AG04450 (cell line): ENCODE data around the gene STX16. TPM values are rescaled to one million over a fixed set of nuclear protein-coding genes. Genes with fewer than 3 reads are reported as not detected.

ENCODE experiments used
- CTCF ChIA-PET: fragments of 300-600, 350-600 bp; formaldehyde crosslinking; extraction: SDS; loops from one replicate; lab custom pipeline; 2022; ENCODE audit warnings: antibody characterized with exemption, inconsistent platforms; lab: Charles Lee
- POLR2A ChIA-PET: fragments of 350-600 bp; formaldehyde crosslinking; extraction: SDS; loops from one replicate; lab custom pipeline; 2021; ENCODE audit warnings: antibody characterized with exemption, inconsistent platforms; lab: Yijun Ruan, JAX
- DNase-seq: peaks from one replicate; pipeline ENCODE4 v3.0.0-alpha.2; 2011; ENCODE audit warnings: low read depth, low spot score
- H3K27ac ChIP-seq: one replicate; pipeline ENCODE4 v1.5.1; 2012; ENCODE audit warnings: low read depth, low read length, control low read depth
- H3K27me3 ChIP-seq: one replicate; pipeline ENCODE4 v1.6.0; 2012; ENCODE audit warnings: low read length; ENCODE audit not compliant: control insufficient read depth, insufficient read depth
- H3K4me3 ChIP-seq: 2 replicates; pipeline ENCODE4 v1.5.1; 2011; ENCODE audit warnings: mild to moderate bottlenecking, low read depth, low read length, control low read depth
- H3K9me3 ChIP-seq: 2 replicates; pipeline ENCODE4 v1.5.1; 2012; ENCODE audit warnings: low read length; ENCODE audit not compliant: control insufficient read depth, insufficient read depth
- polyA plus RNA-seq: library from polyadenylated mRNA; depleted of rRNA; stranded (reverse); fragments of >200 nt; gene quantifications from 2 replicates; pipeline ENCODE4 v1.2.3, GENCODE V29; 2011
- TF ChIP-seq, protein P1 (sequence below): IDR thresholded peaks from 2 replicates; pipeline ENCODE4 v1.5.1; 2011; ENCODE audit warnings: low read depth, low read length, control low read depth, inconsistent platforms

Gene STX16
- polyA plus RNA-seq, 1 experiment = 51.9 TPM

DNA sequence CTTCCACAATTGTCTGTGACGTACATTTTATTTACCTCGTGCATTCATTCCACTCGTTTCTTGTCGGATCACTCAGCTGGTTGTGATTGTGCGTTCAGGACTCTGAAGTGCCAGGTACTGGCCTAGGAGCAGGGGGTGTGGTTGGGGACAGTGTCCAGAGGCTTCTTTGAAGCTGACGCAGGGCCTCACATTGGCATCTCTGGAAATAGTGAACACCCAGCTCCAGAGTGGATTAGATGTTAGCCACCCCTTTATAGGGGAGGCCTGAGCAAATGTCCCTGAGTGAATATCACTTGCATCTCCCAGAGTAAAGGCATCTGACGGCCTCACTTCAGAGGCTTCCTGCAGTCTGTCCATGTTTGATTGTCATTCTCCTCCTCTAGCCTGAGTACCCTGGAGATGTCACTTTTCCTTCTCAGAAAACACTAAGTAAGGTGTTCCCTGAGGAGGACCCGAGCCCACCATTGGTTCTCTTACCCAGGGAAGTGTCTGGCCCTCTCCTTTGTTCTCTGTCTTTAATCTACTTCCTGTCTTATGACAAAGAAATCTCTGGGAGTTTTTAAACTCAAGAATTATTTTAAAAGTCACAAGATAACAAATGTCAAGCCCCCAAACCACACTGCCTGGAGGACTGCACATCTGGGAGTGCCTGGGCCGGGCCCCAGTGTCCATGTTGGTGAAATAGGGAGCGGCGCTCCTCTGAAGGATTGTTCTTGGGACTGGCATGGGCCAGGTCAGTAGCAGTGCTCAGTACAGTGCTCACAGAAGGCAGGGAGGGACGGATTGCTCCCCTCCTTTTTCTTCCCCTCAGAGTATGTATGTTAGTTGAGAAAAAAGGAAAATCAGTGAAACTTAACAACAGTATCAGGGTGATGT, 10.8 kb downstream of the STX16 start:
- POLR2A ChIA-PET = no interaction called here

DNA sequence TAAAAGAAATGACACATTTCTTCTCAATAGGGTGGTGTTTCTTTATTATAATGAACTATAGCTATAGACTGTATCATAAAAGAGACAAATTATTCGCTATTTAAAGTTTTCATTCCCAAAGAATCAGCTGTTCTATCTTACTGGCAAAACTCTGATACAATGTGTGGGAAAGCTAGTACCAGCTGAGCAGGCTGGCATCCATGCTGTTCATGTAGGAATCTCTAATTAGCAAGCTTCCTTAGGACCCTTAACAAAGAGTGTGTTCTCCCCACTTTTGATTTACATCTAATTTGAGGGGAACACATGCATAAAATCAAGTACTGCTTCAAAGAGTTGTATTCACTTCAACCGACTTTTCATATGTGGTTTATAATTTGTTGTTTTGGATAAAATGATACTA, 13.2 kb downstream of the STX16 start:
- H3K9me3 ChIP-seq = no peaks in the 10 kb centered on the region
- no peak overlapping the region for H3K4me3 ChIP-seq
- no peaks in the 10 kb centered on the region for H3K27me3 ChIP-seq
- no peak overlapping the region for H3K27ac ChIP-seq
- no peak for DNase-seq
- ChIA-PET CTCF (interaction anchor here (0.7 to 1.2 kb wide), 2 partner anchors 13 to 427 kb away, joined by 3 to 5 read pairs; partner anchors contain the start of gene STX16), POLR2A (no interaction called here)
- TF ChIP-seq, protein P1, sequence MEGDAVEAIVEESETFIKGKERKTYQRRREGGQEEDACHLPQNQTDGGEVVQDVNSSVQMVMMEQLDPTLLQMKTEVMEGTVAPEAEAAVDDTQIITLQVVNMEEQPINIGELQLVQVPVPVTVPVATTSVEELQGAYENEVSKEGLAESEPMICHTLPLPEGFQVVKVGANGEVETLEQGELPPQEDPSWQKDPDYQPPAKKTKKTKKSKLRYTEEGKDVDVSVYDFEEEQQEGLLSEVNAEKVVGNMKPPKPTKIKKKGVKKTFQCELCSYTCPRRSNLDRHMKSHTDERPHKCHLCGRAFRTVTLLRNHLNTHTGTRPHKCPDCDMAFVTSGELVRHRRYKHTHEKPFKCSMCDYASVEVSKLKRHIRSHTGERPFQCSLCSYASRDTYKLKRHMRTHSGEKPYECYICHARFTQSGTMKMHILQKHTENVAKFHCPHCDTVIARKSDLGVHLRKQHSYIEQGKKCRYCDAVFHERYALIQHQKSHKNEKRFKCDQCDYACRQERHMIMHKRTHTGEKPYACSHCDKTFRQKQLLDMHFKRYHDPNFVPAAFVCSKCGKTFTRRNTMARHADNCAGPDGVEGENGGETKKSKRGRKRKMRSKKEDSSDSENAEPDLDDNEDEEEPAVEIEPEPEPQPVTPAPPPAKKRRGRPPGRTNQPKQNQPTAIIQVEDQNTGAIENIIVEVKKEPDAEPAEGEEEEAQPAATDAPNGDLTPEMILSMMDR = no peak

More for the DNA sequence above, 10.8 kb downstream of the STX16 start:
- H3K4me3 ChIP-seq = no peak overlapping the region
- H3K27me3 ChIP-seq = no peaks in the 10 kb centered on the region
- CTCF ChIA-PET = no interaction called here
- no peaks in the 10 kb centered on the region for H3K9me3 ChIP-seq
- no peak for DNase-seq
- H3K27ac ChIP-seq = no peak overlapping the region
- TF ChIP-seq, protein P1 = no peak

DNA sequence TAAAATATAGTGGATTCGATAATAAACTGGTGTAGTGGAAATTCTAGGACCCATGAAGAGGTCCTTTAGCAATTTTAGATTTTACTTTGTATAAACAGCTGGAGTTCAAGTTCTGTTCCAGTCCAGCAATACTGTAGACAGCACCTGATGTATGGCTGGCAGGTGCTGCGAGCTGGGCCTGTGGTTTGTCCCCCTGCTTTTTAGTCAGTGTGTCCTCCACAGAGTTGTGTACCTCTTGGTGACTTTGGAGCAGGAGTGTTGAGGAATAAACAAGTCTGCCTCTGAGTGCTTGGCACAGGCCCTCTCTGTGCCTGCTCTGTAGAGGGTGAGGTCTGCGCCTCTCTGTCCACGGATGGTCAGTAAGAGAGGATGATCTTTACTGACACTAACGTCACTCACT, 13.8 kb downstream of the STX16 start:
- POLR2A ChIA-PET = no interaction called here
- H3K27me3 ChIP-seq = no peaks in the 10 kb centered on the region

DNA sequence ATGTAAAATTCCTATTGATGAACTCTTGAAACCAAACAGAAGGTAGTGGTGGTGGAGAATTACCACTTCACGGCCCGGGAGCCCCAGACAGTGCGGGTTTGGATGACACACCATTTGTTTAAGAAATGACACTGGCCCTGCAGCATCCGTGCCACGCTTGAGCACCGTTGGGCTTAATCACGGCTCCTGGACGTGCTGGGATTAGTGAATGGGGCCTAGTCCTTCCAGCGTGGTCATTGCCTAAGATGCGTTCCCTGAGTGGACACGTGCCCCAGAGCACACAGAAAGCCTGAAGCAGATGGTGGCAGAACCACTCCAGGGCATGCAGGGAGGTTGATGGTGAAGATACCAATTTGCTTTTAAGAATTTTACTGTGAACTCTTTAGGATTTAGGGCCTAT, 14.5 kb downstream of the STX16 start:
- ChIA-PET POLR2A (no interaction called here), CTCF (no interaction called here)
- Histone ChIP-seq H3K4me3 (no peak overlapping the region), H3K27me3 (no peaks in the 10 kb centered on the region), H3K9me3 (no peaks in the 10 kb centered on the region), H3K27ac (no peak overlapping the region)
- TF ChIP-seq, protein P1 = no peak
- no peak for DNase-seq

More for the DNA sequence above, 13.8 kb downstream of the STX16 start:
- no peaks in the 10 kb centered on the region for H3K9me3 ChIP-seq
- no peak overlapping the region for H3K4me3 ChIP-seq
- DNase-seq = no peak
- TF ChIP-seq, protein P1 = no peak
- CTCF ChIA-PET = interaction anchor here (0.7 to 1.2 kb wide), 2 partner anchors 14 to 428 kb away, joined by 3 to 5 read pairs; partner anchors contain the start of gene STX16
- no peak overlapping the region for H3K27ac ChIP-seq

DNA sequence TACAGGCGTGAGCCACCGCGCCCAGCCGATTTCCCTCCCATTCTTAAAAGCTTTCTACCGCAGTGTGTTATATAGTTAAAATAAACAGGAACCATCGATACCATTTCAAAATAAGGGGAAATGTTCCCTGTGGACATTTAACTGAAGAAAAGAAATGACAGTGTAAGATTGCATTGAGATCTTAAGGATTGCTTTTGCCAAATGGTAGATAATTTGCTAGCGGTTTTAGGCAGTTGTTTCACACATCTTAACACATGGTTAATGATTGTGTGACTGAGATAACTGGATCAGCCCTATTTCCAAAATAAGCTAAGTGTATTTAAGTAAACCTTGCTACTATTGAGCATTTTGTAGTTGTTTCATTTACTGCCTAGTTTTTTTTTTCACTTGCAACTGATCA, 15.6 kb downstream of the STX16 start:
- H3K27ac ChIP-seq = no peak overlapping the region
- no peak for DNase-seq
- ChIA-PET POLR2A (no interaction called here), CTCF (interaction anchor here (1.4 to 1.9 kb wide), 2 partner anchors 10 to 203 kb away, joined by 5 read pairs; no protein-coding TSS in a partner anchor)
- H3K9me3 ChIP-seq = no peaks in the 10 kb centered on the region
- no peaks in the 10 kb centered on the region for H3K27me3 ChIP-seq
- H3K4me3 ChIP-seq = no peak overlapping the region
- TF ChIP-seq, protein P1 = no peak
